ENCODE data around the gene TRPM4.

Gene TRPM4

GRCh38 chr19:49182848-49183375, 25.3 kb downstream of the TRPM4 start:
- no peak overlapping the region for H3K4me3 ChIP-seq (ENCODE audit: control insufficient read depth, low read depth, low read length)
- no peak for DNase-seq (ENCODE audit: low read depth)
- TF ChIP-seq CTCF (conservative IDR thresholded peaks at IDR 0.05; ENCODE audit: control insufficient read depth, insufficient read depth, low read depth, low read length): no peak

DNA sequence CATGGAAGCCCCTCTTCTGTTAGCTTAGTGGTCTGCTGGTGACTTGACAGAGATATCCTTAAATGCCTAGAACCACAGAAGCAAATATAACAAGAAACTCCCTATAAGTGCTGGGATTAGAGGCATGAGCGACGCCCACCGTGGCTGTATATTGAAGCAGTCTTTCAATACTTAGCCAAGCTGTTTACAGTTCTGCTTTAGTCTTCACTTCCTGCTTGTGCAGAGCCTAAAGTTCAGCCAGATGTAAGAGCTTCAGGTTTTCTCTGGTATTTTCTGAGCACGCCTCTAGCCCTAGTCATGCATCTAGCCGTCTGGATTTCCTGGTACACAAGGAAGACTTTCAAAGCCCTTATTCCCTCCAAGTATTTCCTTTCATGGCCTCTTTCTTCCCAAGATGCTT, 28.5 kb downstream of the TRPM4 start:
- TF ChIP-seq CTCF (conservative IDR thresholded peaks at IDR 0.05; ENCODE audit: control insufficient read depth, insufficient read depth, low read depth, low read length): no peak
- H3K4me3 ChIP-seq (ENCODE audit: control insufficient read depth, low read depth, low read length): no peak overlapping the region
- DNase-seq (ENCODE audit: low read depth): no peak

- no peak overlapping the region for H3K4me3 ChIP-seq (ENCODE audit: control insufficient read depth, low read depth, low read length)
- TF ChIP-seq CTCF (conservative IDR thresholded peaks at IDR 0.05; ENCODE audit: control insufficient read depth, insufficient read depth, low read depth, low read length): no peak
- no peak for DNase-seq (ENCODE audit: low read depth)
These were observed 31.1 kb downstream of the TRPM4 start for GRCh38 chr19:49188626-49189200.

- no peak for DNase-seq (ENCODE audit: low read depth)
- H3K4me3 ChIP-seq (ENCODE audit: control insufficient read depth, low read depth, low read length): no peak overlapping the region
- no peak for TF ChIP-seq CTCF (conservative IDR thresholded peaks at IDR 0.05; ENCODE audit: control insufficient read depth, insufficient read depth, low read depth, low read length)
These were observed 31.7 kb downstream of the TRPM4 start for GRCh38 chr19:49189259-49189658.

GRCh38 chr19:49190781-49191180, 33.2 kb downstream of the TRPM4 start:
- no peak for TF ChIP-seq CTCF (conservative IDR thresholded peaks at IDR 0.05; ENCODE audit: control insufficient read depth, insufficient read depth, low read depth, low read length)
- H3K4me3 ChIP-seq (ENCODE audit: control insufficient read depth, low read depth, low read length): no peak overlapping the region
- no peak for DNase-seq (ENCODE audit: low read depth)

GRCh38 chr19:49193822-49194394, 36.3 kb downstream of the TRPM4 start:
- TF ChIP-seq CTCF (conservative IDR thresholded peaks at IDR 0.05; ENCODE audit: control insufficient read depth, insufficient read depth, low read depth, low read length): no peak
- DNase-seq (ENCODE audit: low read depth): no peak
- no peak overlapping the region for H3K4me3 ChIP-seq (ENCODE audit: control insufficient read depth, low read depth, low read length)
